BE2C (cell line): Measurements from ENCODE around the gene TPPP2.

Source experiments
- DNase-seq: peaks from one replicate; pipeline ENCODE4 v3.0.0-alpha.2; 2020
- H3K27me3 ChIP-seq: fragments of 250-450 bp; sonication (Bioruptor Pico); 2 replicates; pipeline ENCODE4 v1.5.1; 2020; ENCODE audit warnings: mild to moderate bottlenecking
- H3K36me3 ChIP-seq: fragments of 250-450 bp; sonication (Bioruptor Pico); 2 replicates; pipeline ENCODE4 v1.5.1; 2020; ENCODE audit warnings: mild to moderate bottlenecking
- H3K4me1 ChIP-seq: fragments of 250-450 bp; sonication (Bioruptor Pico); 2 replicates; pipeline ENCODE4 v1.5.1; 2020
- H3K4me3 ChIP-seq: 2 replicates; pipeline ENCODE4 v1.5.1; 2011; ENCODE audit warnings: low read depth, low read length
- H3K9me3 ChIP-seq: fragments of 250-450 bp; sonication (Bioruptor Pico); 2 replicates; pipeline ENCODE4 v1.5.1; 2020
- TF ChIP-seq, protein P1 (sequence below): IDR thresholded peaks from 2 replicates; pipeline ENCODE4 v1.5.1; 2012; ENCODE audit warnings: mild to moderate bottlenecking, low read depth, low read length

Gene TPPP2

DNA sequence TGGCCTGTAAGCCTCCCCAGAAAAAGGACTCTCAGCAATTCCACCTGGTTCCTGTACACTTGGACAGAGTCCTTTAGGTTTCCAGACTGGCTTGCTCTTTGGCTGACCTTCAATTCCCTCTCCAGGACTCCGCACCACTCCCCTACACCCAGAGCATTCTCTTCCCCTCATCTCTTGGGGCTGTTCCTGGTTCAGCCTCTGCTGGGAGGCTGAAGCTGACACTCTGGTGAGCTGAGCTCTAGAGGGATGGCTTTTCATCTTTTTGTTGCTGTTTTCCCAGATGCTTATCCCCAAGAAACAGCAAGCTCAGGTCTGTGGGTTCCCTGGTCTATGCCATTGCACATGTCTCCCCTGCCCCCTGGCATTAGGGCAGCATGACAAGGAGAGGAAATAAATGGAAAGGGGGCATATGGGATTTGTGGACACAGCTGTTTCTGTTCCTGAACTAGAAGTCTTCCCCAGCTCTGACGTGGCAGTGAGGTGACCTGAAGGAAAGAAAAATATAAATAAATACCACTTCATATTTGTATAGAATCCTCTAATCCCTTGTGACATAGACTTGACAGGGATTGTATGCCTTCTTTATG is 13.5 kb downstream of the TPPP2 start:
- Histone ChIP-seq H3K36me3 (no peaks in the 10 kb centered on the region), H3K9me3 (no peaks in the 10 kb centered on the region), H3K4me3 (no peak overlapping the region), H3K27me3 (no peaks in the 10 kb centered on the region), H3K4me1 (peaks cover 32% of the 10 kb centered on the region)
- TF ChIP-seq, protein P1, sequence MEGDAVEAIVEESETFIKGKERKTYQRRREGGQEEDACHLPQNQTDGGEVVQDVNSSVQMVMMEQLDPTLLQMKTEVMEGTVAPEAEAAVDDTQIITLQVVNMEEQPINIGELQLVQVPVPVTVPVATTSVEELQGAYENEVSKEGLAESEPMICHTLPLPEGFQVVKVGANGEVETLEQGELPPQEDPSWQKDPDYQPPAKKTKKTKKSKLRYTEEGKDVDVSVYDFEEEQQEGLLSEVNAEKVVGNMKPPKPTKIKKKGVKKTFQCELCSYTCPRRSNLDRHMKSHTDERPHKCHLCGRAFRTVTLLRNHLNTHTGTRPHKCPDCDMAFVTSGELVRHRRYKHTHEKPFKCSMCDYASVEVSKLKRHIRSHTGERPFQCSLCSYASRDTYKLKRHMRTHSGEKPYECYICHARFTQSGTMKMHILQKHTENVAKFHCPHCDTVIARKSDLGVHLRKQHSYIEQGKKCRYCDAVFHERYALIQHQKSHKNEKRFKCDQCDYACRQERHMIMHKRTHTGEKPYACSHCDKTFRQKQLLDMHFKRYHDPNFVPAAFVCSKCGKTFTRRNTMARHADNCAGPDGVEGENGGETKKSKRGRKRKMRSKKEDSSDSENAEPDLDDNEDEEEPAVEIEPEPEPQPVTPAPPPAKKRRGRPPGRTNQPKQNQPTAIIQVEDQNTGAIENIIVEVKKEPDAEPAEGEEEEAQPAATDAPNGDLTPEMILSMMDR, result no peak
- DNase-seq, result no peak

DNA sequence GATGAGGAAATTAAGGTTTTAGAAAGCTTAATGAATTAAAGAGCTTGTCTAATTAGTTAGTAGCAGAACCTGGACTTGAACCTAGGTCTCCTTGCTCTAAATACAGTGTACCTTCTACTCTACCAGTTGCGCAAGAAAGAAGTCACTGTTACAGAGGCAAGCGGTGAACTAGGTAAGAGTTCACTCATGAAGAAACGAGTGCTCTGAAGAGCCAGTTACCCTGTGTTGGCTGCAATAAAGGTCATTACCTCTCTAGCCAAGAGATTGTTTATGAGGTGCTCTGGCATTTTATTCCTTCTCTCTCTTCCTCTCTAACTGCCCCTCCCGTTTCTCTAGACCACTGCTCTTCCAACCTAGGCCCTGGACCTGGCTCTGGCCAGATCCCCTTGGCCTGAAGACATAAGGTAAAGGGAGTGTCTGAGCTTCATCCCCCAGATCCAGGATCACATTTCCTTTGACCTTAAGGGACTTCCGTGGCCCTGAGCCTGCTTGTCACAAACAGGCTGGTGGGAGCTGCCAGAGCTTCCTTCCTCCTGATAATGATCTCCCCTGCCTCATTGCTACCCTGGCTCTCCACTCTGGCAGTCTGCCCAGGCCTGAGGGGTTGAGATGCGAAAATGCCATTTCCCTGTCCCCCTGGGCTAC is 14.1 kb downstream of the TPPP2 start:
- Histone ChIP-seq H3K36me3 (no peaks in the 10 kb centered on the region), H3K27me3 (no peaks in the 10 kb centered on the region), H3K4me1 (peaks cover 32% of the 10 kb centered on the region), H3K9me3 (no peaks in the 10 kb centered on the region), H3K4me3 (no peak overlapping the region)
- peak; percentile 93 for DNase-seq
- TF ChIP-seq, protein P1, result no peak

DNA sequence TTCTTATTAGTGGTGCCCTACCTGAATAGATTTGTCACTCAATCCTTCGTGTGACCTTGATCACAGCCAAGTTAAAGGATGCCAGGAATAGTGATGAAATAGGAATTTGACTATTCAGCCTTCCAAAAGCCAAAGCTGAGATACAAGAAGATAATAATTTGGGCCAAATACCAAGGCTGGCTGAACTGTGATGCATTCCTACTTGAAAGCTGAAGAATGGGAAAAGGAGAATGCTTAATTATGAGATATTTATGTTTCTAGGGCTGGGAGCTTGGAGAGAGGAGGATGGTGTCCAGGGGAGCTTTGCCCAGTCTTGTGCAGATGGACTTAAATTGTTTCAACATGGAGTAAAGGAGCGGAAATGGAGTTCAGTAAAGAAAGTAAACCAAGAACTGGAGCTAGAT is 17.4 kb downstream of the TPPP2 start:
- H3K36me3 ChIP-seq, result no peaks in the 10 kb centered on the region
- H3K4me3 ChIP-seq, result no peak overlapping the region
- H3K4me1 ChIP-seq, result peaks cover 20% of the 10 kb centered on the region
- no peaks in the 10 kb centered on the region for H3K27me3 ChIP-seq
- TF ChIP-seq, protein P1, result no peak
- no peak for DNase-seq
- H3K9me3 ChIP-seq, result no peaks in the 10 kb centered on the region

DNA sequence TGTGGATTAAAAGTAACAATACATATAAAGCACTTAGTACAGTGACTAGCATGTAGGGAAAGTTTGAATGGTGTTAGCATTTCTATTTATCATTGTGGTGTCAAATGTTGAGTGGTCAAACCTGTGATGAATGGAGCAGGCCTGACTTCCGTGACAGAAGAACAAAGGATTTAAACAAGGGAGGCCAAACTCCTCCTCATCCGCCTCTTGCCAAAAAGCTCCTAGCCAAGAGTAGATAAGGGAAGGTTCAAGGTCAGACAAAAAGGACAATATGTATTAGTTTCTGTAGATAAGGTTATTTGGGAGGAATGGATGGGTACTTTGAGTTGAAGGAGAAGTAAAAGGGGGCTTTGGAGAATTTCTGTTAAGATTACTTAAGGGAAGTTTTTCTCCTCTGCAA is 18.6 kb downstream of the TPPP2 start:
- H3K27me3 ChIP-seq, result no peaks in the 10 kb centered on the region
- peaks cover 15% of the 10 kb centered on the region for H3K4me1 ChIP-seq
- TF ChIP-seq, protein P1, result no peak
- H3K36me3 ChIP-seq, result no peaks in the 10 kb centered on the region
- DNase-seq, result no peak
- H3K4me3 ChIP-seq, result no peak overlapping the region
- no peaks in the 10 kb centered on the region for H3K9me3 ChIP-seq

DNA sequence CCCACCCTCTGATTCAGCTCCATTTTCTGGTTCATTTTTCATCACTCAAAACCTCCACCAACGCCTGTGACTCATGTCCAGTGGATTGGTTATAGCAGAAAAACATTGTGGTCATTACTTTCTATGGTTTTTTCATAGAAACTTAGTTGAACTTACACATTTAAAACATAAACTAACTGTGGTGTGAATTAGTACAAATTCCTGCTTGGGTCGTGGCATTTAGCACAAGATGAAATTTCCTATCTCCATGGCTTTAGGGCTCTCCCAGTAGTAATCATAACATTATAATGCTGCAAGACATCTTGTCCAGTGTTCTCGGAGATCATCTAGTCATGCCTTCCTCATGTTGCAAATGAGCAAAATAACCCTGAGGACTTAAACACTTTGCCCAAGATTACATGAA is 19.3 kb downstream of the TPPP2 start:
- H3K27me3 ChIP-seq, result no peaks in the 10 kb centered on the region
- H3K4me3 ChIP-seq, result no peak overlapping the region
- H3K9me3 ChIP-seq, result no peaks in the 10 kb centered on the region
- TF ChIP-seq, protein P1, result no peak
- peaks cover 9% of the 10 kb centered on the region for H3K4me1 ChIP-seq
- H3K36me3 ChIP-seq, result no peaks in the 10 kb centered on the region
- DNase-seq, result no peak

DNA sequence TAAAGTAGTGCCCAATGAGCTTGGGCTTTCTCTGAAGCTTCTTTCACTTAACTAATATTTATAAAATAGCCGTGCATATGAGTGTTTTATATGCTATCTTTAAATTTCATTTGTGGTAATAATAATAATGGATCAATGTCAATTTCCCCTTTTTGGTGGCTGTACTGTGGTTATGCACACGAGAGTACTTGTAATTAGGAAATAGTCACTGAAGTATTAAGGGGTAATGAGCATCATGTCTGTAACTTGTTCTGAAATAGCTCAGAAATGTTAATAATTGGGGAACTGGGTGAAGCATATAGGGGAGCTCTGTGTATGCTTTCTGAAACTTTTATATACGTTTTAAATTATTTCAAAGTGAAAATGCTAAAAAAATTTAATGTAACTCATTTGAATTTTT is 20.6 kb downstream of the TPPP2 start:
- DNase-seq, result no peak
- no peaks in the 10 kb centered on the region for H3K9me3 ChIP-seq
- no peaks in the 10 kb centered on the region for H3K27me3 ChIP-seq
- no peaks in the 10 kb centered on the region for H3K36me3 ChIP-seq
- H3K4me1 ChIP-seq, result no peaks in the 10 kb centered on the region; the same call in 1 of the 2 replicates
- TF ChIP-seq, protein P1, result no peak
- no peak overlapping the region for H3K4me3 ChIP-seq
